AG04449 (cell line): ENCODE results near the gene UGT1A10.

Source experiments
- CTCF ChIA-PET: fragments of 350-600 bp; formaldehyde crosslinking; extraction: SDS; loops from one replicate; lab custom pipeline; 2021; ENCODE audit warnings: antibody characterized with exemption; lab: Yijun Ruan, JAX
- POLR2A ChIA-PET: fragments of 400-600, 350-600 bp; formaldehyde crosslinking; extraction: SDS; loops from one replicate; lab custom pipeline; 2020; ENCODE audit warnings: antibody characterized with exemption, inconsistent platforms; lab: Yijun Ruan, JAX
- DNase-seq: peaks from one replicate; pipeline ENCODE4 v3.0.0-alpha.2; 2010; ENCODE audit warnings: low read depth, low spot score
- H3K4me3 ChIP-seq: 2 replicates; pipeline ENCODE4 v1.5.1; 2011; ENCODE audit warnings: low read depth, mild to moderate bottlenecking, control low read depth, low read length
- TF ChIP-seq, protein P1 (sequence below): IDR thresholded peaks from one replicate; pipeline ENCODE4 v1.5.1; 2011; ENCODE audit warnings: mild to moderate bottlenecking, moderate library complexity, low read length, control low read depth, inconsistent platforms; ENCODE audit not compliant: insufficient read depth; ENCODE audit errors: missing control alignments

UGT1A10 gene

GRCh38 chr2:233689031-233689430 lies 52.8 kb downstream of the UGT1A10 start:
- POLR2A ChIA-PET, result no interaction called here
- DNase-seq, result no peak
- CTCF ChIA-PET, result interaction anchor here (0.6 kb wide), 1 partner anchor 240 kb away, joined by 3 read pairs; no protein-coding TSS in a partner anchor
- TF ChIP-seq, protein P1, sequence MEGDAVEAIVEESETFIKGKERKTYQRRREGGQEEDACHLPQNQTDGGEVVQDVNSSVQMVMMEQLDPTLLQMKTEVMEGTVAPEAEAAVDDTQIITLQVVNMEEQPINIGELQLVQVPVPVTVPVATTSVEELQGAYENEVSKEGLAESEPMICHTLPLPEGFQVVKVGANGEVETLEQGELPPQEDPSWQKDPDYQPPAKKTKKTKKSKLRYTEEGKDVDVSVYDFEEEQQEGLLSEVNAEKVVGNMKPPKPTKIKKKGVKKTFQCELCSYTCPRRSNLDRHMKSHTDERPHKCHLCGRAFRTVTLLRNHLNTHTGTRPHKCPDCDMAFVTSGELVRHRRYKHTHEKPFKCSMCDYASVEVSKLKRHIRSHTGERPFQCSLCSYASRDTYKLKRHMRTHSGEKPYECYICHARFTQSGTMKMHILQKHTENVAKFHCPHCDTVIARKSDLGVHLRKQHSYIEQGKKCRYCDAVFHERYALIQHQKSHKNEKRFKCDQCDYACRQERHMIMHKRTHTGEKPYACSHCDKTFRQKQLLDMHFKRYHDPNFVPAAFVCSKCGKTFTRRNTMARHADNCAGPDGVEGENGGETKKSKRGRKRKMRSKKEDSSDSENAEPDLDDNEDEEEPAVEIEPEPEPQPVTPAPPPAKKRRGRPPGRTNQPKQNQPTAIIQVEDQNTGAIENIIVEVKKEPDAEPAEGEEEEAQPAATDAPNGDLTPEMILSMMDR, result no peak
- H3K4me3 ChIP-seq, result no peak overlapping the region

- DNase-seq, result no peak
- POLR2A ChIA-PET, result interaction anchor here (0.6 kb wide), 1 partner anchor 173 kb away, joined by 3 read pairs; no protein-coding TSS in a partner anchor
- CTCF ChIA-PET, result interaction anchor here (1.3 kb wide), 1 partner anchor 23 kb away, joined by 3 read pairs; the partner anchor contains the start of gene UGT1A5
- H3K4me3 ChIP-seq, result no peak overlapping the region
- TF ChIP-seq, protein P1, result no peak
Measured at GRCh38 chr2:233689501-233689900, 53.3 kb downstream of the UGT1A10 start.

- POLR2A ChIA-PET, result no interaction called here
Measured at GRCh38 chr2:233690444-233690843, 54.2 kb downstream of the UGT1A10 start.

DNA sequence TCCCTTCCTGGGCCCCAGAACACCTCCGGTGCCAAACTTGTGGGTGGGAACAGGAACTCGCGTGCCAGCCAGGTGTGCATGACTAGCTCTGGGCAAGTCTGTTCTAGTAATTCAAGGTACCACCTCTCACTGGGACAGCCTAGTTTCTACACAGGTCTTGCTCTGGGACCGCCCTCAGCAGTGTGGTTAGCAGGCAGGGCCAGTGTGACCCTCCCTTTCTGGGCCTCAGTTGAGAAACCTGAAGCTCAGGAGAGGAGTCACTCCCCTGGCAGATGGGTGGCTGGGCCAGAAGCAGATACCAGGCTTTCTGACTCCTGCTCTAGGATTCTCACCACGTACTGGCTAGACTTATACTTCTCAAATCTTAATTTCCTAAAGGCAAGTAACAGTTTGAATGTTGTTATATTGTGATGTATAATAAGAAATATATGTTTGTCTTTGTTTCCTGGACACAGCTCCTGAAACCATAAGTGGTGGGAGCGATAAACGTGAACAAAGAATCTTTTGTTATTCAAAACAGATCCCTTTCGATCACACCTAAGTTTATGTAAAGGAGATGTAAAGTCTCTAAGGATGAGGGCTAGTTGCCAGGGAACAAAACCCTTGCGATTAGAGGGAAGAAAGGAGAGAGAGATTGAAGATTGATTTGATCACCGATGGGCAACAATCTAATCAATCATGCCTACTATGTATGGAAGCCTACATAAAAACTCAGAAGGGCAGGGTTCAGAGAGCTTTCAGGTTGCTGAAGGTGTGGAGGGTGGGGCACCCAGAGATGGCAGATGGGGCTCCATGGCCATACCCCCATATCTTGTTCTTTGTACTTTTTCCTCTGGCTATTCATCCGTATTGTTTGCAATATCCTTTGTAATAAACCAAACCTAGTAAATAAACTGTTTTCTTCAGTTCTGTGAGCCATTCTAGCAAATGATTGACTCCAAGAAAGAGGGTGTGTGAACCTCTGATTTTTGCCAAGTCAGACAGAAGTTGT lies 55.5 kb downstream of the UGT1A10 start:
- TF ChIP-seq, protein P1, result no peak
- POLR2A ChIA-PET, result no interaction called here
- H3K4me3 ChIP-seq, result no peak overlapping the region
- DNase-seq, result no peak
- CTCF ChIA-PET, result interaction anchor here (0.7 kb wide), 1 partner anchor 249 kb away, joined by 3 read pairs; no protein-coding TSS in a partner anchor

More at GRCh38 chr2:233690444-233690843, 54.2 kb downstream of the UGT1A10 start:
- DNase-seq, result no peak
- TF ChIP-seq, protein P1, result no peak
- CTCF ChIA-PET, result interaction anchor here (1.3 kb wide), 1 partner anchor 22 kb away, joined by 3 read pairs; the partner anchor contains the start of gene UGT1A5
- H3K4me3 ChIP-seq, result no peak overlapping the region

GRCh38 chr2:233692648-233693047 lies 56.4 kb downstream of the UGT1A10 start, which contains the start of gene UGT1A6:
TSS of gene UGT1A6 (plus strand) at chr2:233692890. CDS start at chr2:233693005, 115 bp downstream.
- no peak for DNase-seq
- CTCF ChIA-PET, result no interaction called here
- H3K4me3 ChIP-seq, result no peak within 1 kb of the TSS
- POLR2A ChIA-PET, result no interaction called here
- TF ChIP-seq, protein P1, result no peak

GRCh38 chr2:233693963-233694362 lies 57.7 kb downstream of the UGT1A10 start:
- ChIA-PET POLR2A (no interaction called here), CTCF (no interaction called here)
- TF ChIP-seq, protein P1, result no peak

More at GRCh38 chr2:233693963-233694362, 57.7 kb downstream of the UGT1A10 start:
- DNase-seq, result no peak
- no peak overlapping the region for H3K4me3 ChIP-seq
